Stimulated activated CD4-positive, alpha-beta T cell treated with anti-CD3 and anti-CD28 coated beads, TNF-alpha, amount 100 ng/mL, for 1 hour (primary cell): ENCODE data around the gene FBXL4.

ENCODE experiments used
- DNase-seq, 3 donors: peaks; one replicate each; pipeline ENCODE4 v3.0.0-alpha.2; 2020; ENCODE audit warnings: low read depth in 3 of 3, low spot score in 1 of 3

FBXL4 gene

DNA sequence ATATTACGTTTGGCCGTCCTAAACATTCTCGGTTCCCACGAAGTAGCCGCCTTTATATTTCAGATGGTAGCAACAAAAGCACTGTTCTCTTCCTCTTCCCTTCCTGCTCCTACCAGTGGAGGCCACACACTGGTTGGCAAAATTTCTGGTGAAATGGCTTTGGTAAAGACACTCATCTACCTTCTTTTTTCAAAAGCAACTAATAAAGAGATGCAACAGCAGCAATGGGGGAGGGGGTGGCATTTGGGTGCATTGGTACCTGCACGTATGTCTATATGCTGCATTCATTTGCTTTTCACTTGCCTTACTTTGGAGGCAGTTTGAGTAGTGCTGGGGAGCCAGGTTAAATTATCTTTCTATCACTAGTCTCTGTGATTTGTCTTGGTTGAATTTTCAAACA, 107.4 kb downstream of the FBXL4 start:
- DNase-seq: no peak

DNA sequence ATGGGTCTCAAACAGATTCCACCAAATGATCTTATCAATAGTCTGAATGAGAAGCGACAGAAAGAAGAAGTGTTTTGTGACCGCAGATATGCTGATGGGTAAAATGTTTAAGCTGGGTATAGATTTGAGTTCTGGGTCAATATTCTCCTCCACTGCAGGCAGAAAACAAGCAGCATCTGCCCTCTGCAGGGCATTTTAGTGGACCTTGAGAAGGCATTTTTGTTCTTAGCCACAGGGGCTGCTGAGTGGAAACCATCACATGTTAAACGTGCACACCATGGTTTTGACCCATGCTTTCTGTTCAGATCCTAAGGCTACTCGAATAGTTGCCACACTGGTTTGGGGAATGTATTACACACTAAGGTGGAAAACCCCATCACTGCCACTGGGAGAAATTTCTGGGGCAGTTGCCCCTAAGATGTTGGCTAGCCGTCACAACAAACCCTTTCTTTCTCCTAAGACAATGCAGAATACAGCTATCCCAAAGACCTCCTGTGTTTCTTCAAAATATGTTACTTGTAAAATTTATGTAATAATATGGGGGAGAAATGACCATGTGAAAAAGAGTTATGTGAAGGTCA, 107.9 kb downstream of the FBXL4 start:
- DNase-seq: no peak

DNA sequence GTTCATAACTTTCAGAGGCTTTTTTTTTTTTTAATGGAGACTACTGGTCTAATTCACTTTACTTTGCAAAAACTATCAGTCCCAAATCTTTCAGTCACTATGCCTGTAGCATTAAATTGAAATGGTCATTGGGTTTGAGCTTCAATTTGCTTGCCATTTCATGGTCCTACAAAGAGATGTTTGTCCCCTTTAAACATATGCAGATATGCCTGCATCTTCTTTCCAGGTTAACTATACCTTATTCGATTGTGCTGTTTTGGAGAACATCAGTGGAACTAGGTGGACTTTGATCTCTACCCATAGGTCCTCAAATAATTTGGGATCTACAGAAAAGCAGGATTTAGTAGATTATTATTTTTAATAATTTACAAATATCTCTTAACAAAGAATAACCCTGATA, 108.8 kb downstream of the FBXL4 start:
- no peak for DNase-seq

DNA sequence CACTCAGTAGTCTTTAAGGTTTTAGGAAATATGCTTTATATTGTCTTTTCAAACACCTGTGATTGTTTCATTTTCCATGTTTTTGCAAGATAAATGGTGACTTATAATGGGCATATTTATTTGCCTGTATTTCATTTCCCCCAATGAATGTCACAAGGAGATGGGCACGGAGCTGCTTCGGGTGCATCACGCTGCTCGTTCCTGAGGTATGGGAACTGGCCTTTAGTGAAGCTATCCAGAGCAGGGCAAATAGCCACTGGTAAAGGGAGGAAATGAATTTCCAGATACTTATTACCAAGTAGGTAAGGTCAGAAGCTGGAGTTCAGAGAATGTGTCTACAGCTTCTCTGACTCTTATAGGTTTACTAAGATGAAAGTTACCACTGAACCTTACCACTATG, 109.7 kb downstream of the FBXL4 start:
- DNase-seq: no peak

DNA sequence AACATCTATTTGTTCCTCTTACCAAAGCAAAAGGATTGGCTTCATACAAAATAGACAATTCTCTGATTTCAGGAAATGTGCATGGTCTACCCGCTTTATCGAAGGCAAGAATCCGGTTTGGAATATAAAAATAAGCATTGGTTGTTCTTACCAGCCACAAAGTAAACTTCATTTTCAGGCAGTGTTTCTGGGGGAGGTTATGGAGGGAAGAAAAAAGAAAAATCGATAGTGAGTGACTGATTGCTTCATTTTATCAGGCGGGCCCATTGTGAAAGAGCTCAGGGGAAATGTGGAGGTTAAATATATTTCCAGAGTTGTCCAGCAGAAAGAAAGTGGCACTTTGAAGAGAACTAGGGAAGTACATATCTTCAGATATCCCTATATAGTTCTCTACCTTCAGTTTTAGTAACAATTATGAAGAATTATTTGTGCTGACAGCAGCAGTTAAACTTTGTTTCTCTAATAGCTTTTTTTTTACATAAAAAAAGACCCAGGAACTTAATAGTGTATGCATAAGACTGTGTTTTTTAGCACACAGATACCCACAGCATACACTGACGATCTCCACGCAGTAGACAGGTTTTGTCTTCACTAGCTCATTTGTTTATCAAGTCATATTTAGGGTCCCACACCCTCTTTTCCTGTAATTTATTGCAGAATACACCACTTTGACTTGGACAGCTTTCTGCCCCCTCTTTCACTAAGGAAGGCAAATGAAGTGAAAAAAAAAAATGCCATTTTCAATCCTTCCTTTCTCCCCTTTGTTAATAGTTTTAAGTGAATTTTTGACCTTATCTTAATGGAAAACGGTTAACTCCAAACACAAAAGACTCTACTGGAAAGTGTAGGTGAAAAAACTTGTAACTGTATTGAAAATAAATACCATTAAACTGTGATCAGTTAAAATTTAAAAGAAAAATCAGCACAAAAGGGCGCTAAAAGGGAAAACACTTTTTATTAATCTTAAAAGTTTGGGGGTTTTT, 110.5 kb downstream of the FBXL4 start:
- DNase-seq: no peak

DNA sequence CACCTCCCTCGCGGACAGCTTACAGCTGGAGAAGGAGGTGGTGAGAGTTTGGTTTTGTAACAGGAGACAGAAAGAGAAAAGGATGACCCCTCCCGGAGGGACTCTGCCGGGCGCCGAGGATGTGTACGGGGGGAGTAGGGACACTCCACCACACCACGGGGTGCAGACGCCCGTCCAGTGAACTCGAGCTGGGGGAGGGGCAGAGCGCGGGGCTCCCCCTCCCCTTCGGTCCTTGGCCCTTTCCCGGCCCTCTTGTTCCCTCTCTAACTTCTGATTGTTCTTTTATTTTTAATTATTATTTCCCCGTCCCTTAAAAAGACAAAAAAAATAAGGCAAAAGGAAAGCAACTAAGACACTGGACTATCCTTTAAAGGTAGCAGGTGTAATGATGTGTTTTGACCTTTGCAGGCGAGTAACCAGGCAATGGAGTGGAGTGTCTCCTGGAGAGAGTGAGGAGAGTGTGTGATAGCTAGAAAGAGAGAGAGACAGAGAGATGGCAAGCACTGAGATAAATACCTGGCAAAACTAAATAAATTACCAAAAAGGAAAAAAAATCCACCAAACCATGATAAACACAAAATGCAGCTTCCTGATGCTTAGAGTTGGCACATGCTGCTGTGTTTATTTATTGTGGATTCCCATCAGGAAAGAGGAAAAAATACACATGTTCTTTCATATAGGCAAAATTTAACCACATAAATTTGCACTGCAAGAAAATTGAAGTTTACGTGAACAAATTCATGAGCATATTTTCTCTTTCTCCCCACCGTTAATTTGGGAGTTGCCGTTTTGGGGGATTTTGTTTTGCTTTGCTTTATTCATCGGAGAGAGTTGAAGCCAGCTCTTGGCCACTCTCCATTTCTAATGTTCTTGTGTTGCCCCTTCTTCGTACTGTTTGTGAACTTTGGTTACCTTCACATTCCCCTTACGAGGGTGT, 111.5 kb downstream of the FBXL4 start:
- no peak for DNase-seq

DNA sequence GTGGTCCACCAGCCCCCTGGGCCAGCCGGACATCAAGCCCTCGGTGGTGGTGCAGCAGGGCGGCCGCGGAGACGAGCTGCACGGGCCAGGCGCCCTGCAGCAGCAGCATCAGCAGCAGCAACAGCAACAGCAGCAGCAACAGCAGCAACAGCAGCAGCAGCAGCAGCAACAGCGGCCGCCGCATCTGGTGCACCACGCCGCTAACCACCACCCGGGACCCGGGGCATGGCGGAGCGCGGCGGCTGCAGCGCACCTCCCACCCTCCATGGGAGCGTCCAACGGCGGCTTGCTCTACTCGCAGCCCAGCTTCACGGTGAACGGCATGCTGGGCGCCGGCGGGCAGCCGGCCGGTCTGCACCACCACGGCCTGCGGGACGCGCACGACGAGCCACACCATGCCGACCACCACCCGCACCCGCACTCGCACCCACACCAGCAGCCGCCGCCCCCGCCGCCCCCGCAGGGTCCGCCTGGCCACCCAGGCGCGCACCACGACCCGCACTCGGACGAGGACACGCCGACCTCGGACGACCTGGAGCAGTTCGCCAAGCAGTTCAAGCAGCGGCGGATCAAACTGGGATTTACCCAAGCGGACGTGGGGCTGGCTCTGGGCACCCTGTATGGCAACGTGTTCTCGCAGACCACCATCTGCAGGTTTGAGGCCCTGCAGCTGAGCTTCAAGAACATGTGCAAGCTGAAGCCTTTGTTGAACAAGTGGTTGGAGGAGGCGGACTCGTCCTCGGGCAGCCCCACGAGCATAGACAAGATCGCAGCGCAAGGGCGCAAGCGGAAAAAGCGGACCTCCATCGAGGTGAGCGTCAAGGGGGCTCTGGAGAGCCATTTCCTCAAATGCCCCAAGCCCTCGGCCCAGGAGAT, 112.4 kb downstream of the FBXL4 start:
- no peak for DNase-seq

DNA sequence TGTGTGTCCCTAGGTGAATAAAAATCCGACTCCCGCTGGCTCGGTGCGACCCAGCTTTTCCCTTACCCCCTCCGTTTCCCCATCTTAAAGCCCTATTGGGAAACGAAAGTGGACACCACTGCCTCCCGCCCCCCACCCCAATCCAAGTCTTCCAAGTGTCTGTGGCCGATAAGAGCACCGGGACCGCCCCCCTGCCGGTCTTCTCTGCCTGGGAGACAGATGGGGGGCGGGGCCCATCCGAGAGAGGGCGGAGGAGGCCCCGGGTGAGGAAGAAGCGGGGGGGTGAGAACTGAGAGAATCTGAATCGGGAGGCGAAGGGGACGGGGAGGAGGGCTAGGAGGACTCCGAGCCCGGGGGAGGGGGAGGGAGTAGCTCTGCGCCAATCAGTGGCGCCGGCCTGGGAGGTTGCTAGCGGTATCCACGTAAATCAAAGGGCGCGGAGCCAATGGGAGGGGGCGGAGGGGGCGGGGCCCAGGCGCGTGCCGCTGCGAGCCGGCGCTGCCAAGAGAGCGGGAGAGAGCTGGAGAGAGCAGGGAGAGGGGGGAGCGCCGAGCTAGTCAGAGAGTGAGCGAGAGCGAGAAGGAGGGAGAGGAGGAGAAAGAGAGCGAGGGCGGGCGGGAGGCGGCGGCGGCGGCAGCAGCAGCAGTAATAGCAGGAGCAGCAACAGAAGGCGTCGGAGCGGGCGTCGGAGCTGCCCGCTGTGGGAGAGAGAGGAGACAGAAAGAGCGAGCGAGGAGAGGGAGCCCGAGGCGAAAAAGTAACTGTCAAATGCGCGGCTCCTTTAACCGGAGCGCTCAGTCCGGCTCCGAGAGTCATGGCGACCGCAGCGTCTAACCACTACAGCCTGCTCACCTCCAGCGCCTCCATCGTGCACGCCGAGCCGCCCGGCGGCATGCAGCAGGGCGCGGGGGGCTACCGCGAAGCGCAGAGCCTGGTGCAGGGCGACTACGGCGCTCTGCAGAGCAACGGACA, 113.4 kb downstream of the FBXL4 start, which contains the start of gene POU3F2:
POU3F2 (plus strand) TSS at position 515 of the 972 bp plus-strand sequence; CDS start at position 815, 300 bp downstream.
- no peak for DNase-seq

DNA sequence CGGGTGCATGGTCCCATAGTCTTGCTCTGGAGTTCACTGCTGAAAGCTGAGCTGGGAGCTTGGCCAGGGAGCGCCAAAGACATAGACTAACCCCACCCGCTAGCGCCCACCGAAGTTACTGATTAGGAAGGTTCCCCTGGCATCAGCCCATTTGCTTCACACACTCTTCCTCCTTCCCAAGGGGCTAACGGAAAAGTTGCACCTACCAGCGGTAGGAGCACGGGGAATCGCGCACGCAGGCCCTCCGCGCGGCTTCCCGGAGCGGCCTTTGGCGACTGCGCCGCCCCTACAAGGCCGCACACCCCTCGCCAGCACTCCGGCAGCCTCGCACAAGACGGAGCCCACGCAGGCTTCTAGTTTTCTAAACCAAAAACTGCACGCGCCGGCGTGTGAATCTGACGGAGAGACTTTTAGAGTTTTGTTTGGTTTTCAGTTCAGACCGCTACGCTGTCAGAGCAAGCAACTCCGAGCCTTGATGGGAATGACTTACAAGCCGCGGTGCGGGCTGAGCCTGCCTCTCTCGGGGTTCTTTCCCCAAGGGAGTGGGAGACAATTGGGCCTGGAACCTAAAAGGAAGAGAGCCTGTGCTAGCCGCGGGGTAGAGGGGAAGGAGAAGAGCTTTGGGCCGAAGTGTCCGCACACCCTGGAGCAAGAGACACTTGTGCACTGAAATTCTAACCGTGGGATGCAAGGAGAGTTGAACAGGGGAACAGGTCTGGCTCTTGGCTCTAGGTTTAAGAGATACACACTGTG, 114.3 kb downstream of the FBXL4 start:
- no peak for DNase-seq

DNA sequence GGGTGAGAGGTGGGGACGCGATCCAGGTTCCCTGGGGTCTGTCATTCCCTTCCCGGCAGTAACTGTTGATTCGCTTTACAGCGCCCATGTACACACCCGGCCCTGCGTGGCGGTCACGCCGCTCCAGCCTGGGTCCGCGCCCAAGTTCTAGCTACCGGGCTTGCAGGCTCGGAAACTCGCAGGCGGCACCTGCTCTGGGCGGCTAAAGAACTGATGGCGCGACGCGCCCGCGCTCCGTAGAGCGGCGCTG, 114.8 kb downstream of the FBXL4 start:
- DNase-seq: no peak

DNA sequence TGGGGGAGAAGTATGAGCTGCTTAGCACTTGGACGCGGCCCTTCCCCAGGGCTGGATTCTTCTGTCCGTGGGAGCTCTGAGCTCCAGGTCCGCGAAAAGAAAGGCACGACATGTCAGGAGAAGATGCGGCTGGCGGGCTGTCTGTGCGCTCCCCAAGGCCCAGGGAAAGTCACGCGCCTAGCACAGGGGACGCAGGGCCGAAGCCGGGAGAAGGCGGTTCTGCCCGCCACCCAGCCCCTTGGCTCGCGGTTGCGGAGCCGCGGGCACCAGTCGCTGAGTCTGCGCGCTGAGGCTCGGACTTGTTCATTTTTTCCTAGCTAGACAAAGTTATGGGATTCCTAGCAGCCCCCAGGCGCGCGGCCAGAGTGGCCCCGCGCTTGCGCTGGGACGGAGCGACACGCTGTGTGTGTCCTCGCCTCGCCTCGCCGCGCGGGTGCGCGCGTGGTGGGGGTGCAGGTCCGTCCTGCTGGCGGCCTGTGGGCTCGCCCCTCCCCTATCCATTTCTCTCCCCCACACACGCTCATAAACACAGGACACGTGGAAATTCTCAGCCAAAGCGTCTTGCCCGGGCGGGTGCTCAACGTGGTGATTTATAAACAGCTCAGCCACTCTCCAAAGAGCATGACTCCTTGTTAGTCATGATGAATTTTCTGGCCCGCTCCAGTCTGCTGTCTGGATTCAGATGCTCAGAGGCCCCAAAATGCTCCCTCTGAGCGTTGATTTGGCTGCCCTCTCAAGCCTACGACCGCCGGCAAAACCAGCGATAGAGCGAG, 115.3 kb downstream of the FBXL4 start:
- DNase-seq: no peak

DNA sequence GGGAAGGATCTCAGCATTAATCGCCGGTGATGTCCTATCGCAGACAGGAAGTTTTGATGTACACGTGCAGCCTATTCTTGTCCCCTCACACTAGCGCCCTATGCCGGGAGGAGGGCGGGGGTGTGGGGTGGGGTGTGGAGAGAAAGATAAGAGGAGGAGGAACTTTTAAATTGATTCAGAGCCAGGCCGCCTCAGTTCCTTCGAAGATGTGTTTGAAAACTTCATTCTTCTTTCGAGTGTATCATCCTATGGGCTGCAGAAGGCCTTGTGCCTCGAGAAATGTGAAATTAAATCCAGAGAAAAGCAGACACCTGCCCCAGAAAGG, 115.8 kb downstream of the FBXL4 start:
- no peak for DNase-seq

DNA sequence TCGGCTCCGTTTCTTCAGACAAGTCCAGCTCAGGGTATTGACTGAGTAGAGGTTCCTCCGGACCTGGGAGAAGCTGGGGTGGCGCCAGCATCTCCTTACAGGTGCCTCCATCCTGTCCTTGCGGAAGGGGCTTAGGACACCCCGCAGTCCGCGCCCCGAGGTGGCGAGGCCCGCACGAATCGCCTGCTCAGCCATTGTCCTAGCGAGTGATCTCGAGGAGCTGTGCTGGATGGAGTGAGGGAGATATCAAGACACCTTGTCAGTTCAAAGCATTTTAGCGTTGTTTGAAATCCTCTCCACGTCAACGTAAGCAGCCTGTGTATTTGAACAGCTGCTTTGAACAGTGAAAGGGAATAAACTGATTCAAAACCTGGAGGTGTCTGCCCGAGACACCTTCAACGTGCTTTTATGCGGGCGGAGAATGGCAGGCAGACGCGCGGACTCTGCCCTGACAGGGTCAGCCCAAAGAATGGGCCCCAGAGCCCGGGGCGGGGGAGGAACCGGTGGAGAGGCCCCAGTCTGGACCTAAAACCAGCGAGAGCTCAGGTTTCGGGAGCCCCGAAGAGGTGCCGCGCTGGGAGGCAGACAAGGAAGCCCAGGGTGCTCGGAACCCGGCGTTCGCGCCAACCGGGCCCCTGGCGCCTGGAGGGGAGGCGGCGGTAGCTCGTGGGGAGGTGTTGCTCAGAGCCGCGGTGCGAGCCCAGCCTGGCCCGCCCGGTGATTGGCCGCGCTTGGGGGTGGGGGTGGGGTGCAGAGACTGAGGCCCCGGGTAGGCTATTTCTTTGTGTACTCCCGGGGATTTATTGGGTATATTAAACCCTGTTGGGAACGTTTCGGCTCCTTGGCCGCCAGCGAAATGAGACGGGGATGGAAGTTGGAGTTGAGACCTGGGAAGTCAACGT, 116.4 kb downstream of the FBXL4 start:
- DNase-seq: no peak

DNA sequence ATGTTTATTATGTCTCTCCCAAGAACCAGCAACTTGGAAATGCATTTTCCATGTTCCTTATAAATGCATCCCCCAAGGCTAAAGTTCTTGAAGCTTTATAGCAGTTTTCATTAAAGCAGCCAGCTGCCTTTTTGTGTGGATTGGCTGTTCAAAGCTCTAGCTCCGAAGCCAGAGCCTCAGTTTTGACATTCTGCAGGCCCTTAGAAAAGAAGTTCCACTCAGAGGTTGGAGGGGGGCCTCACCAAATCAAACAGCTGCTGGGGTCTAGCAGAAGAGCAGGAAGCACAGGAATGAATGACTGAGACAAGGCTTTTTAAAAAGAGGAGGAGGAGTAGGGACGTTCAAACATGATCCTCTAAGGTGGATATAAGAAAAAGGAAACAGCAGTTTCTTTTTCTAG, 117.6 kb downstream of the FBXL4 start:
- no peak for DNase-seq

DNA sequence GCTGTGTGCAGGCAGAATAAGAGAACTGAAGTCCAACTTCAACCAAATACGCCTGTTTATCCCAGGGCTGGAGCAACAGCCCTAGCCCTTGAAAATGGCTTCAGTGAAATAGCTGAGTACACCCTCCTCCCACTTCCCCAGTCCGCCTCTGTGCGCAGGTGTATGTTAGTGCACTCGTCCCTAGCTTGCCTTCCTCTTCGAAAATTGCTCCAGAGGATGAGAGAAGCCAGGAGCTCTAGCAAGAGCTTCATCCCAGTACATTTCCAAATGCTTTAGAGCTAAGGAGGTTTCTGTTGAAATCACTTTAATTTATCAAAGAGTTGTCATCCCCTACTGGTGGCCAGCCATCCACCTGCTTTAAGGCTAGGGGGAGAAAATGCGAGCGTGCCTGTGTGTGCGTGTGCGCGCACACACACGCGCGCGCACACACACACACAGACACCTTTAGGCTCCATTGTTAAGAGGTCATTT, 118.8 kb downstream of the FBXL4 start:
- no peak for DNase-seq

DNA sequence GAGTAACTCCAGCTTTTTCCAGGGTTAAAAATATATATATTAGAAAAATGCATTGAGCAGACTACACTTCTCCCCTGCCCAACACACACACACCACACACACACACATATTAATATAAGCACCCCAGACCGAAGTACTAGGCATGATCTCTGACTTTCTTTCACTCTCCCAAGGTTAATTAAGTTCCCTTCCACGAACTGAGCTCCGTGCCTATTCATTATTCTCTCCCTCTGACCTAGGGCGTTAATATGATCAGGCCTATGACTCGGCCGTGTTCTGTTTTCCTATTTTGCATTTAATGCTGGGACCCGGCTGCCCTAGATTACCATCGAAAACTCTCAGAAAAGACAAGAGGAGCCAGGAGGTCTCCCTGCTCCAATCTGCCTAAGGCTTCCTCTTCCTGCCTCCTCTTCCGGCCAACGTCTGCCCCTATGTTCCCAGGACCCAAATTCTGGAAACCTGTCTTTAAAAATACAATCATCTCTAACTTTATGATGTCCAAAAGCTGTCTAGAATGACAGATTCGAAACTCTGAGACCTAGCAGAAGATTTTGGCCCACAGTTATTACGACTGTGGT, 119.4 kb downstream of the FBXL4 start:
- no peak for DNase-seq
